DMS79 (cell line): Measurements from ENCODE around the gene SMYD3.
"Not testable (repeated sequence)": the region's sequence is repeated elsewhere in the genome, so short reads cannot be mapped to it uniquely, and the experiment has no call there.

Source experiments
- DNase-seq: peaks from one replicate; lab custom pipeline; 2025; lab: John Stamatoyannopoulos, UW

Gene SMYD3

DNA sequence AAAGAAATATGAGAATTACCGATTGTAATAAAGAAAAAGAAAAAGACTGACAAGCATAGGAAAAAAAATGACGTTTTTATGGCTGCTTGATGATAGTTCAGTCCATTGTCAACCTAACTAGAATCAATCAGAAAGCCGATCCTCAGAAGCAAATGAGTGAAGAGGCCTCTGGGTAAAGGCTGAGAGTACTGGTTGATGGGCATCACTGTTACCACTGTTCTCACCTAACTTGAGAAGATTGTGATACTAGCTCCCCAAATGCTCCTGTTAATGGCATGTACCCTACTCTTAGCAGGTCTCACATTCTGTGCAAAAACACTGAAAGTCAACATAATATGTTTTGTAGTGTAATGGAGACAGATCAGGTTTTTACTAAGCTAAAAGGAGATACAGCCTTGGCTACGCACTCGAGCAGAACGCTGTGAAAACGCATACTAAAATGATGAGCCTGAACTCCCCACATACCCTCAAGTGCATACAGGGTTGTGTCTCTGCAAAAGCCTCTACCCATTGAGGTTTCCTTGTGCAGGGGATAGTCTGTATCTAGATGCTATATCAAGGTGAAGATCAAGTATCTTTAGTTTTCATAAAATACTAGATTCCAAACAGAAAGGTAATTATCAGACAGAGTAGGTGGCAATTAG lies 554.6 kb downstream of the SMYD3 start:
- no peak for DNase-seq

DNA sequence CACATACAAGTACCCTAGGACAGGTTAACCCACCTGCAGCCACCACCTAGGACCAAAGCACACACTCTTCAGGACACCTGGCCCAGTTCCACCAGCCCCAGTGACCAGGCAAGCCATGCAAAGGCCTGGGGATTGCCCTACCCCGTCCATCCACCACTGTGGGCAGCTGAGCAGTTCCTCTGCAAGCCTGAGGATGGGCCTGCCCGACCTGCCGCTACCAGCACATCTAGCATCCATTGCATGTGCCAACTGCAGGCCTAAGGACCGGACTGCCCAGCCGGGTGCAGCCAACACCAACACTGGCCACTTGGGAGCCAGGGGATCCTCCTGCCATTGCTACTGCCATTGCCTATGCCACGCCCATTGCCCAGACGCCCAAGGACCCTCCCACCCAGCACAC lies 558.3 kb downstream of the SMYD3 start:
- no peak for DNase-seq

- no peak for DNase-seq
Observed at GRCh38 chr1:245946905-245947304, 560.2 kb downstream of the SMYD3 start.

- DNase-seq, result not testable (repeated sequence)
Observed at GRCh38 chr1:245945136-245945535, 561.9 kb downstream of the SMYD3 start.

- DNase-seq, result no peak
Observed at GRCh38 chr1:245942856-245943255, 564.2 kb downstream of the SMYD3 start.

GRCh38 chr1:245941771-245942170 lies 565.3 kb downstream of the SMYD3 start:
- not testable (repeated sequence) for DNase-seq

GRCh38 chr1:245939756-245940345 lies 567.2 kb downstream of the SMYD3 start:
- no peak for DNase-seq

GRCh38 chr1:245938046-245938435 lies 569.0 kb downstream of the SMYD3 start:
- no peak for DNase-seq

GRCh38 chr1:245937316-245938045 lies 569.6 kb downstream of the SMYD3 start:
- no peak for DNase-seq

GRCh38 chr1:245934409-245934808 lies 572.7 kb downstream of the SMYD3 start:
- no peak for DNase-seq

DNA sequence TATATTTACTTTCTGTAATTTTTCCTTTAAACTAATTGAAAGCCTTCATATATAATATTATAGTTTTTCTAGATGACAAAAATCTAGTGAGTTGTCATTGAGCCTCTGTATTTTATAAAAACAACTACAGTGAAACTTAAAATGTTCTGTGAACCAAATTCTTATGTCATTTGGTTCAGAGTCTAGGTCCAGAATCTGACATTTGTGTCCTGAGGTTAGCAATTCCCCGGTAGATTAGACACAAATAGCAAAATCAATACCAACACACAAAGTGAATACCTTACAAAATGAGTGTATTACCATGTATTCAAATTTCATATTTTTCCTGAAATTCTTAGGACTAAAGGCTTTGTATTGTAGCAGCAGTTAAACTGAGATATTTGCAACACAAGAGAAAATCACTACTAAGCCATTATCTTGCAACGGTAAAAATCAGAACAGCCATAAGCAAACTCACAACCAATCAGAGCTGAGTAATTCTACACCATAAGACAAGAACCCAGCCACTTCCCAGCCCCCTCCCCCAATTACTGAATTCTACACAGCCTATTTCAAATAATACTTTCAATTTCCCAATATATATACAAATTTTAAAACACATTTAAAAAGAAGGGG lies 573.5 kb downstream of the SMYD3 start:
- DNase-seq, result no peak

DNA sequence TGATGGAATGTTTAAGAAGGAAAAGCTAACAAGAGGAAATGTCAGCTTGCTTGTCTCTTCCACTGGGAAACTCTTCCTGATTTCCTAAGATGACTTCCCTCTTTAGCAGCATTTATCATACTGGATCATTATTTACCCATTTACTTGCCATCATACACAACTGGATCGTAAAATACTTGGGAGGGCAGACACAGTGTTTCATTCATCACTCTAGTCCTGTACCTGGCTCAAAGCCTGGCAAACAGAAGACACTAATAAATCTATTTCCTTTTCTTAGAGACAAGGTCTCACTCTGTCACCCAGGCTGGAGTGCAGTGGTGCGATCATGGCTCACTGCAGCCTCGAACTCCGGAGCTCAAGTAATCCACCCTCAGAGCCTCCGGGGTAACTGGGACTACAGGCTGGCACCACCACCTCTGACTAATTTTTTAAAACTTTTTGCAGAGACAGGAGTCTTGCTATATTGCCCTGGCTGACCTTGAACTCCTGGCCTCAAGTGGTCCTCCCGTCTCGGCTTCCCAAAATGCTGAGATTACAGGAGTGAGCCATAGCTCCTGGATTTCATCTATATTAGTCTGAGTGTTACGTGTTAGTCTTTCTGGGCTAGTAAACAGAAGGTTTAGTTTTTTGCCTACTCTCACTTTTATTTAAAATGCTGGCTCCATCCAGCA lies 574.6 kb downstream of the SMYD3 start:
- no peak for DNase-seq

DNA sequence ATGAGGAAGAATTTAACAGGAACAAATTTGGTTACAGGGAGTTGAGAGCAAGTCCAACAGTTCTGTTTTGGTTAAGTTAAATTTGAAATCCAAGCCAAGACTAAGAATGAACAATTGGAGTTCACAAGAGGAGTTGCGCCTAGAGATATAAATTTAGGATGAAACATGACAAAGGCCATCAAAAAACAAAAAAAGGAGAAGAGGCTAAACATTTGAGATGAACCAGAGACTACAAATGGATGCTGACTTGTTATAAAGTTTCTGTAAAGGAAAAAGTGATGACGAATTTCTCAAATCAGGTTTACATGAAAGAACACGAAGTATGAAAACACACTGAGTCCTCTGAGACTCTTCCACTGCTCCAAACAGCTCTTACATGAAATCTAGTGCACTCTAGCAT lies 575.6 kb downstream of the SMYD3 start:
- no peak for DNase-seq

GRCh38 chr1:245929224-245929623 lies 577.9 kb downstream of the SMYD3 start:
- no peak for DNase-seq

GRCh38 chr1:245926888-245927287 lies 580.2 kb downstream of the SMYD3 start:
- DNase-seq, result no peak

GRCh38 chr1:245923215-245923614 lies 583.9 kb downstream of the SMYD3 start:
- DNase-seq, result no peak

DNA sequence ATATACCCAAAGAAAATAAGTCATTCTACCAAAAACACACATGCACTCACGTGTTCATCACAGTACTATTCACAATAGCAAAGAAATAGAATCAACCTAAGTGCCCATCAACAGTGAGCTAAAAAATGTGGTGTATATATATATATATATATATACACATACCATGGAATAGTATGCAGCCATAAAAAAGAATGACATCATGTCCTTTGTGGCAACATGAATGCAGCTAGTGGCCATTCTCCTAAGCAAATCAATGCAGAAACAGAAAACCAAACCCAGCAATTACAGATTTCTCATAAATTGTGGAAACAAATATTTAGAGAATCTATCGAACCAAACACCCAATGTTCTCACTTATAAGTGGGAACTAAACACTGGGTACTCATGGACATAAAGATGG lies 585.7 kb downstream of the SMYD3 start:
- DNase-seq, result no peak

GRCh38 chr1:245917403-245917802 lies 589.7 kb downstream of the SMYD3 start:
- no peak for DNase-seq

- no peak for DNase-seq
Observed at GRCh38 chr1:245915841-245916240, 591.2 kb downstream of the SMYD3 start.

- DNase-seq, result no peak
Observed at GRCh38 chr1:245915406-245915805, 591.7 kb downstream of the SMYD3 start.

GRCh38 chr1:245908543-245908942 lies 598.5 kb downstream of the SMYD3 start:
- DNase-seq, result no peak

DNA sequence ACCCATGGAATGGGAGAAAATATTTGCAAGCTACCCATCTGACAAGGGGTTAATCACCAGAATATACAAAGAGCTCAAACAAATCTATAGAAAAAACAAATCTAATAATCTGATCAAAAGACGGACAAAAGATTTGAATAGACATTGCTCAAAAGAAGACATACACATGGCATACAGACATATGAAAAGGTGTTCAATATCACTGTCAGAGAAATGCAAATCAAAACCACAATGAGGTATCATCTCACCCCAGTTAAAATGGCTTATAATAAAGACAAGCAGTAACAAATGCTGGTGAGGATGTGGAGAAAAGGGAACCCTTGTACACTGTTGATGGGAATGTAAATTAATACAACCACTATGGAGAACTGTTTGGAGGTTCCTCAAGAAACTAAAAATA lies 600.9 kb downstream of the SMYD3 start:
- DNase-seq, result no peak
